Thyroid gland (tissue), 4 donors: Measurements from ENCODE around the gene TLCD4. TPM values are rescaled to one million over a fixed set of nuclear protein-coding genes. Genes with fewer than 3 reads are reported as not detected.
"Not testable (repeated sequence)": the region's sequence is repeated elsewhere in the genome, so short reads cannot be mapped to it uniquely, and the experiment has no call there.

Source experiments
- DNase-seq, 2 donors: peaks; one replicate each; pipeline ENCODE4 v3.0.0-alpha.2; 2019
- H3K27ac ChIP-seq, 3 donors: fragments of 200-600 bp; sonication (generic); 1 replicate in 2 of 3; 2 replicates in 1 of 3; pipeline ENCODE4 v1.5.1; 2016 to 2019; ENCODE audit warnings: mild to moderate bottlenecking in 1 of 3, moderate library complexity in 1 of 3
- H3K27me3 ChIP-seq: fragments of 200-600 bp; sonication (generic); one replicate; pipeline ENCODE4 v1.5.1; 2019
- H3K36me3 ChIP-seq, 2 donors: fragments of 200-600 bp; sonication (generic); one replicate each; pipeline ENCODE4 v1.5.1; 2016 to 2019
- H3K4me1 ChIP-seq, 2 donors: fragments of 200-600 bp; sonication (generic); one replicate each; pipeline ENCODE4 v1.5.1; 2017 to 2019
- H3K4me3 ChIP-seq, 3 donors: fragments of 200-600 bp; sonication (generic); replicated peaks in 1 of 3; 1 replicate in 2 of 3; 2 replicates in 1 of 3; pipeline ENCODE4 v1.5.1; 2016; ENCODE audit warnings: mild to moderate bottlenecking in 1 of 3
- H3K9me3 ChIP-seq: fragments of 200-600 bp; sonication (generic); one replicate; pipeline ENCODE4 v1.5.1; 2017
- POLR2A ChIP-seq, 2 donors: fragments of 450-650 bp; IDR thresholded peaks; one replicate each; pipeline ENCODE4 v1.6.1; 2017; ENCODE audit warnings: antibody characterized with exemption in 2 of 2, mild to moderate bottlenecking in 2 of 2, moderate library complexity in 1 of 2
- whole genome bisulfite sequencing, 2 donors: methylation state at CpG; one replicate each; pipeline ENCODE4 v1.1.5; 2017; 5-methylcytosine and 5-hydroxymethylcytosine counted together
- intact Hi-C: fragments of 100-400 bp; cut with DNase I; formaldehyde crosslinking; loops from one replicate; pipeline ENCODE4 v1.15.1; 2023
- total RNA-seq, 4 donors: library from RNA; depleted of rRNA; stranded (reverse); fragments of >200 nt; gene quantifications; one replicate each; pipeline ENCODE4 v1.2.3, GENCODE V29; 2016
- TF ChIP-seq, protein P1 (sequence below), 6 experiments: fragments of 200-600 bp in 3 of 6; fragments of 450-650 bp in 3 of 6; sonication (generic) in 3 of 6; IDR thresholded peaks; one replicate each; pipeline ENCODE4 v1.5.1; 2016 to 2019; ENCODE audit warnings: antibody characterized with exemption in 6 of 6, mild to moderate bottlenecking in 2 of 6, inconsistent platforms in 1 of 6, moderate library complexity in 1 of 6

Gene TLCD4
- total RNA-seq, 4 donors from 2014 or later = 12.6 to 30.6 (median 24.0) TPM

- no peaks in the 10 kb centered on the region for H3K36me3 ChIP-seq
- no peaks in the 10 kb centered on the region for H3K4me1 ChIP-seq
- H3K9me3 ChIP-seq = no peaks in the 10 kb centered on the region
- intact Hi-C loops = loop anchor here (10.0 kb wide), 1 partner anchor 148 kb away; the partner anchor contains the start of gene RWDD3
- WGBS, 2 donors = 35 to 44% methylated on average over 5 of the region's 5 CpGs
- no peak for DNase-seq
- H3K27ac ChIP-seq = no peak overlapping the region
- no peak for TF ChIP-seq POLR2A (IDR thresholded peaks at IDR 0.05)
- TF ChIP-seq, protein P1, sequence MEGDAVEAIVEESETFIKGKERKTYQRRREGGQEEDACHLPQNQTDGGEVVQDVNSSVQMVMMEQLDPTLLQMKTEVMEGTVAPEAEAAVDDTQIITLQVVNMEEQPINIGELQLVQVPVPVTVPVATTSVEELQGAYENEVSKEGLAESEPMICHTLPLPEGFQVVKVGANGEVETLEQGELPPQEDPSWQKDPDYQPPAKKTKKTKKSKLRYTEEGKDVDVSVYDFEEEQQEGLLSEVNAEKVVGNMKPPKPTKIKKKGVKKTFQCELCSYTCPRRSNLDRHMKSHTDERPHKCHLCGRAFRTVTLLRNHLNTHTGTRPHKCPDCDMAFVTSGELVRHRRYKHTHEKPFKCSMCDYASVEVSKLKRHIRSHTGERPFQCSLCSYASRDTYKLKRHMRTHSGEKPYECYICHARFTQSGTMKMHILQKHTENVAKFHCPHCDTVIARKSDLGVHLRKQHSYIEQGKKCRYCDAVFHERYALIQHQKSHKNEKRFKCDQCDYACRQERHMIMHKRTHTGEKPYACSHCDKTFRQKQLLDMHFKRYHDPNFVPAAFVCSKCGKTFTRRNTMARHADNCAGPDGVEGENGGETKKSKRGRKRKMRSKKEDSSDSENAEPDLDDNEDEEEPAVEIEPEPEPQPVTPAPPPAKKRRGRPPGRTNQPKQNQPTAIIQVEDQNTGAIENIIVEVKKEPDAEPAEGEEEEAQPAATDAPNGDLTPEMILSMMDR (IDR thresholded peaks at IDR 0.05) = no peak
- no peak overlapping the region for H3K4me3 ChIP-seq
- H3K27me3 ChIP-seq = no peaks in the 10 kb centered on the region
Observed at GRCh38 chr1:95086949-95087533, 30.1 kb upstream of the TLCD4 start.

GRCh38 chr1:95088303-95088702 is 28.9 kb upstream of the TLCD4 start:
- Histone ChIP-seq H3K36me3 (no peaks in the 10 kb centered on the region), H3K9me3 (no peaks in the 10 kb centered on the region), H3K4me3 (no peak overlapping the region), H3K27ac (no peak overlapping the region), H3K4me1 (no peaks in the 10 kb centered on the region), H3K27me3 (no peaks in the 10 kb centered on the region)
- intact Hi-C loops = loop anchor here (10.0 kb wide), 1 partner anchor 146 kb away; the partner anchor contains the start of gene RWDD3
- WGBS, 2 donors = 84 to 89% methylated on average over 1 of the region's 1 CpG
- no peak for TF ChIP-seq POLR2A (IDR thresholded peaks at IDR 0.05)
- TF ChIP-seq, protein P1 (IDR thresholded peaks at IDR 0.05) = no peak
- DNase-seq = no peak

DNA sequence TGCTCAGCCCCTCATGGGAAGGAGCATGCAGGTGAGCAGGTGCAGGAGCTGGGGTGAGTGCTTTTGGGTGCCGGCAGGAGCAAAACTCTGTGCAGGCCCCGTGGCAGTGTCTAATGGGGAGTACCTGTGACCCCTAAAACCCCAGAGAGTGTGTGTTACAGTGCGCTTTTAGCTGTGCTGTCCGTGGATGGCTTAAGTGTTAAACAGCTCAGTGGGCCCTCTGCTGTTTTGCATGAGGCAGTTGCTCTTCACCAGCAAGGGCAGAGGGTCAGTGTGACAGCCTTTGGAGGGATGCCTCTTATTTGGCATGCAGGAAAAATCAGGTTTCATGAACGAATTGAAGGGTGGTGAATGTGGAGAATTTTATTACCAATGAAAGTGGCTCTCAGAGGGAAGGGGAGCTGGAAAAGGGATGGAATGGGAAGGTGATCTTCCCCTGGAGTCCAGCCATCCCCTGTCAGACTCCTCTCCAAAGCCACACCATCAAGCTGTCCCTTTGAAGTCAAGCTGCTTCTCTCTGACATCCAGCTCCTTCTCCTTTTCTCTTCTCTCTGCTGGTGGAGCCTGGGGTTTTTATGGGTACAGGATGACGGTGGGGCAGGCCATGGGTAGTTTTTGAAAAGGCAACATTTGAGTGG is 27.4 kb upstream of the TLCD4 start:
- no peaks in the 10 kb centered on the region for H3K27me3 ChIP-seq
- TF ChIP-seq POLR2A (IDR thresholded peaks at IDR 0.05) = no peak
- TF ChIP-seq, protein P1 (IDR thresholded peaks at IDR 0.05) = no peak
- DNase-seq = no peak
- H3K27ac ChIP-seq = no peak overlapping the region
- no peaks in the 10 kb centered on the region for H3K4me1 ChIP-seq
- H3K4me3 ChIP-seq = no peak overlapping the region
- H3K9me3 ChIP-seq = no peaks in the 10 kb centered on the region
- no peaks in the 10 kb centered on the region for H3K36me3 ChIP-seq
- WGBS, 2 donors = 94 to 97% methylated on average over 6 of the region's 6 CpGs
- intact Hi-C loops = loop anchor here (10.0 kb wide), 1 partner anchor 145 kb away; the partner anchor contains the start of gene RWDD3

GRCh38 chr1:95091290-95091689 is 25.9 kb upstream of the TLCD4 start:
- H3K27me3 ChIP-seq, intact Hi-C loops, H3K4me1 ChIP-seq, H3K4me3 ChIP-seq, H3K27ac ChIP-seq, H3K36me3 ChIP-seq, DNase-seq, H3K9me3 ChIP-seq: not testable (repeated sequence)
- WGBS, 2 donors = 78 to 87% methylated on average over 3 to 15 of the region's 28 CpGs

DNA sequence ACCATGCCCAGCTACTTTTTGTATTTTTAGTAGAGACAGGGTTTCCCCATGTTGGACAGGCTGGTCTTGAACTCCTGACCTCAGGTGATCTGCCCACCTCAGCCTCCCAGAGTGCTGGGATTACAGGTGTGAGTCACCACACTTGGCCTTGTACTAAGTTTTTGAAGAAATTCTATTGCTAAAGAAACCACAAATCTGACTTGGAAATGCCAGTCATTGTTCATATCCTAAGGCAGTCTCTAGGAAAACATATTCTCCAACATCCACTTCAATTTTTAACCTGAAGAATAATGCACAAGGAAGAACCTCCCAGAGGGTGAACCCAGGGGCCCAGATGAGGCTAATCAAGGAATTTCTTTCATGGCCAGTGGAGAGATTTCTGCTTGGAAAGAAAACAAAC is 24.3 kb upstream of the TLCD4 start:
- DNase-seq, H3K9me3 ChIP-seq, H3K36me3 ChIP-seq, H3K4me3 ChIP-seq, H3K27ac ChIP-seq, H3K4me1 ChIP-seq, intact Hi-C loops, H3K27me3 ChIP-seq: not testable (repeated sequence)

DNA sequence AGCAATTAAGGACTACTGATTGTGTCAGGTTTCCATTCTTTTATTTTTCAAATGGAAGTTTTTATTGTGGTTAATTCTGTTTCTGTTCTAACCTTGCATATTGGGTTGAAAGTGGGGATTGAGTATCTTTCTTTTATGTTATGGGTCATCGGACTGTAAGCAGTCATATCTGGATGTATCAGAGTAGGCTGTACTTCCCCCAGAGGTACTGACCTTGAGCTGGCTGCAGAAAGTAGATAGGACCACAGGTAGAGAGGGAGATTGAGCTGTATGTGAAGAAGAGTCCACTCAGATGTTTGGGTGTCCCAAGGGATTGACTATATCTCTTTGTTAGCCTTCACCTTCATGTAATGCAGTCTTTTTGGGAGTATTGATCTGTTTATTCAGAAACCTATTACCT is 23.9 kb upstream of the TLCD4 start:
- TF ChIP-seq, protein P1 (IDR thresholded peaks at IDR 0.05) = no peak
- Histone ChIP-seq H3K27me3 (no peaks in the 10 kb centered on the region), H3K4me3 (no peak overlapping the region), H3K27ac (no peak overlapping the region), H3K36me3 (no peaks in the 10 kb centered on the region), H3K9me3 (no peaks in the 10 kb centered on the region), H3K4me1 (no peaks in the 10 kb centered on the region)
- WGBS, 2 donors = 50 to 88% methylated on average over 1 of the region's 1 CpG
- DNase-seq = no peak
- intact Hi-C loops = no loop called here
